GM12892 (cell line): ENCODE data around the gene CFAP46.

ENCODE experiments used
- DNase-seq: peaks from one replicate; pipeline ENCODE4 v3.0.0; 2011; ENCODE audit not compliant: insufficient read length
- FAIRE-seq: peaks from 2 replicates; lab custom pipeline; 2011; peaks lifted over from hg19 to GRCh38; lab: Jason Lieb, UNC
- POLR2A ChIP-seq: IDR thresholded peaks from 2 replicates; pipeline ENCODE4 v1.6.1; 2011; ENCODE audit warnings: low read depth, low read length, control low read depth
- POLR2AphosphoS5 ChIP-seq: IDR thresholded peaks from 2 replicates; pipeline ENCODE4 v1.6.1; 2011; ENCODE audit warnings: low read depth, low read length, control low read depth
- TAF1 ChIP-seq: IDR thresholded peaks from 2 replicates; pipeline ENCODE4 v1.6.1; 2011; ENCODE audit warnings: low read depth, mild to moderate bottlenecking, control low read depth, low read length, borderline replicate concordance

The CFAP46 gene

GRCh38 chr10:132866601-132867381 lies 75.6 kb downstream of the CFAP46 start:
- TF ChIP-seq POLR2AphosphoS5: no peak
- no peak for TF ChIP-seq POLR2A
- no peak for TF ChIP-seq TAF1
- FAIRE-seq: no peak
- DNase-seq: no peak

- TF ChIP-seq POLR2A: no peak
- no peak for TF ChIP-seq TAF1
- TF ChIP-seq POLR2AphosphoS5: no peak
- no peak for FAIRE-seq
- no peak for DNase-seq
These were observed 76.3 kb downstream of the CFAP46 start for GRCh38 chr10:132865851-132866600.

- DNase-seq: no peak
- no peak for FAIRE-seq
- no peak for TF ChIP-seq POLR2A
- TF ChIP-seq POLR2AphosphoS5: no peak
- TF ChIP-seq TAF1: no peak
These were observed 77.2 kb downstream of the CFAP46 start for GRCh38 chr10:132865171-132865631.

- FAIRE-seq (no peak), DNase-seq (no peak)
- TF ChIP-seq POLR2A: no peak
These were observed 79.6 kb downstream of the CFAP46 start for GRCh38 chr10:132862485-132863420.

GRCh38 chr10:132861884-132862461 lies 80.4 kb downstream of the CFAP46 start:
- FAIRE-seq: no peak
- TF ChIP-seq TAF1 (no peak), POLR2A (no peak), POLR2AphosphoS5 (no peak)
- no peak for DNase-seq

GRCh38 chr10:132861116-132861691 lies 81.2 kb downstream of the CFAP46 start:
- no peak for DNase-seq
- no peak for FAIRE-seq
- TF ChIP-seq POLR2AphosphoS5: no peak
- TF ChIP-seq POLR2A: no peak
- no peak for TF ChIP-seq TAF1

GRCh38 chr10:132860532-132860931 lies 81.8 kb downstream of the CFAP46 start:
- FAIRE-seq (no peak), DNase-seq (no peak)
- TF ChIP-seq POLR2AphosphoS5 (no peak), TAF1 (no peak), POLR2A (no peak)

GRCh38 chr10:132859084-132859855 lies 83.1 kb downstream of the CFAP46 start:
- DNase-seq (no peak), FAIRE-seq (no peak)
- TF ChIP-seq POLR2AphosphoS5 (no peak), POLR2A (no peak), TAF1 (no peak)

GRCh38 chr10:132858121-132859081 lies 84.0 kb downstream of the CFAP46 start:
- no peak for FAIRE-seq
- no peak for DNase-seq
- TF ChIP-seq POLR2AphosphoS5 (no peak), POLR2A (no peak), TAF1 (no peak)
